Endothelial cell of umbilical vein (primary cell): ENCODE results near the gene ACSS1. TPM values are rescaled to one million over a fixed set of nuclear protein-coding genes. Genes with fewer than 3 reads are reported as not detected.

ENCODE experiments used
- BruUV-seq: library from RNA; stranded (reverse); fragments of 400-500 nt; replicated peaks from 2 replicates; lab custom pipeline; 2021; lab: Mats Ljungman, UMichigan
- CTCF ChIA-PET: fragments of 300-600, 350-600 bp; sonication (Branson Sonifier 250); formaldehyde crosslinking; loops from one replicate; lab custom pipeline; 2021; ENCODE audit warnings: antibody characterized with exemption, inconsistent platforms; lab: Charles Lee
- POLR2A ChIA-PET: fragments of 300-600, 350-600 bp; sonication (Branson Sonifier 250); formaldehyde crosslinking; loops from one replicate; lab custom pipeline; 2021; ENCODE audit warnings: antibody characterized with exemption, inconsistent platforms; lab: Charles Lee
- DNase-seq: peaks from one replicate; pipeline ENCODE4 v3.0.0-alpha.2; 2011; ENCODE audit warnings: low read depth, low spot score
- FAIRE-seq: peaks from 2 replicates; lab custom pipeline; 2011; peaks lifted over from hg19 to GRCh38; lab: Jason Lieb, UNC
- H2AFZ ChIP-seq: 2 replicates; pipeline ENCODE4 v1.6.0; 2012; ENCODE audit warnings: low read depth, low read length, control low read depth, inconsistent platforms
- H3K27ac ChIP-seq: 2 replicates; pipeline ENCODE4 v1.5.1; 2011; ENCODE audit warnings: low read depth, mild to moderate bottlenecking, control low read depth, low read length, moderate library complexity; ENCODE audit not compliant: insufficient read depth
- H3K27me3 ChIP-seq, 2 experiments: 2 replicates each; pipeline versions ENCODE4 v1.6.0 to v1.6.1; 2011; ENCODE audit warnings: low read length in 2 of 2, mixed read lengths in 1 of 2; ENCODE audit not compliant: control insufficient read depth in 2 of 2, insufficient read depth in 2 of 2
- H3K36me3 ChIP-seq, 2 experiments: 2 replicates in 1 of 2; 3 replicates in 1 of 2; pipeline ENCODE4 v1.5.1; 2011; ENCODE audit warnings: low read length in 2 of 2, mild to moderate bottlenecking in 1 of 2, moderate library complexity in 1 of 2; ENCODE audit not compliant: control insufficient read depth in 2 of 2, insufficient read depth in 2 of 2; ENCODE audit errors: extremely low read depth in 1 of 2
- H3K4me1 ChIP-seq: 3 replicates; pipeline ENCODE4 v1.5.1; 2011; ENCODE audit warnings: mild to moderate bottlenecking, low read length; ENCODE audit not compliant: control insufficient read depth, insufficient read depth; ENCODE audit errors: extremely low read depth
- H3K4me2 ChIP-seq: 2 replicates; pipeline ENCODE4 v1.6.1; 2011; ENCODE audit warnings: low read length, control low read depth, mixed read lengths; ENCODE audit not compliant: insufficient read depth
- H3K4me3 ChIP-seq, 3 experiments: fragments of 200-600 bp in 1 of 3; sonication (generic), shearing (Covaris generic) in 1 of 3; replicated peaks in 1 of 3; 2 replicates each; pipeline ENCODE4 v1.5.1; 2011 to 2016; ENCODE audit warnings: control low read depth in 3 of 3, low read length in 3 of 3, mild to moderate bottlenecking in 2 of 3, inconsistent platforms in 1 of 3, low read depth in 1 of 3, moderate library complexity in 1 of 3; ENCODE audit not compliant: insufficient read depth in 1 of 3
- H3K79me2 ChIP-seq: 2 replicates; pipeline ENCODE4 v1.6.0; 2012; ENCODE audit warnings: low read length, inconsistent platforms; ENCODE audit not compliant: control insufficient read depth, insufficient read depth
- H3K9ac ChIP-seq: replicated peaks from 2 replicates; pipeline ENCODE3; 2011; ENCODE audit warnings: low read length, control low read depth; ENCODE audit not compliant: insufficient read depth; ENCODE audit errors: extremely low read depth
- H3K9me1 ChIP-seq: replicated peaks from 3 replicates; pipeline ENCODE4 v1.6.0; 2011; ENCODE audit warnings: mild to moderate bottlenecking, low read length; ENCODE audit not compliant: control insufficient read depth, insufficient read depth; ENCODE audit errors: extremely low read depth
- H3K9me3 ChIP-seq: replicated peaks from 2 replicates; pipeline ENCODE4 v1.5.1; 2012; ENCODE audit warnings: low read length, inconsistent platforms; ENCODE audit not compliant: control insufficient read depth, insufficient read depth
- H4K20me1 ChIP-seq: replicated peaks from 2 replicates; pipeline ENCODE3; 2011; ENCODE audit warnings: mild to moderate bottlenecking, low read length; ENCODE audit not compliant: control insufficient read depth, insufficient read depth; ENCODE audit errors: extremely low read depth
- EZH2 ChIP-seq: IDR thresholded peaks from 2 replicates; pipeline ENCODE4 v1.6.1; 2012; ENCODE audit warnings: borderline replicate concordance, low read depth, mild to moderate bottlenecking, moderate library complexity, low read length, inconsistent platforms; ENCODE audit not compliant: severe bottlenecking
- FOS ChIP-seq: IDR thresholded peaks from 2 replicates; pipeline ENCODE4 v1.6.1; 2011; ENCODE audit warnings: mild to moderate bottlenecking, low read length, moderate library complexity, borderline replicate concordance; ENCODE audit not compliant: insufficient read depth
- GATA2 ChIP-seq: IDR thresholded peaks from 2 replicates; pipeline ENCODE4 v1.7.0; 2011; ENCODE audit warnings: low read depth, mild to moderate bottlenecking, moderate library complexity, mixed read lengths, low read length; ENCODE audit not compliant: insufficient read length, insufficient read depth
- JUN ChIP-seq: IDR thresholded peaks from 2 replicates; pipeline ENCODE4 v1.6.1; 2011; ENCODE audit warnings: borderline replicate concordance, low read depth; ENCODE audit not compliant: insufficient read length, insufficient read depth
- MYC ChIP-seq: IDR thresholded peaks from one replicate; pipeline ENCODE4 v1.6.1; 2011; ENCODE audit warnings: mild to moderate bottlenecking, low read depth, low read length
- POLR2A ChIP-seq: IDR thresholded peaks from 2 replicates; pipeline ENCODE4 v1.6.1; 2012; ENCODE audit warnings: low read depth, mild to moderate bottlenecking, control low read depth, low read length
- POLR2AphosphoS5 ChIP-seq: IDR thresholded peaks from 2 replicates; pipeline ENCODE4 v1.6.1; 2012; ENCODE audit warnings: low read depth, mild to moderate bottlenecking, control low read depth, low read length, moderate library complexity; ENCODE audit not compliant: insufficient read depth
- dilution Hi-C: fragments of 300-500 bp; cut with MboI; formaldehyde crosslinking; loops from one replicate; pipeline ENCODE4 v1.15.0; 2019; ENCODE audit warnings: low sequenced_read_pairs; ENCODE audit not compliant: extremely low pct_ligation_motif_present
- intact Hi-C: fragments of 100-400 bp; cut with micrococcal nuclease; formaldehyde crosslinking; loops from one replicate; pipeline ENCODE4 v1.10.0; 2022
- polyA plus RNA-seq, 4 experiments: library from polyadenylated mRNA; depleted of rRNA in 3 of 4; stranded (reverse) in 3 of 4; unstranded in 1 of 4; fragments of >200 nt; gene quantifications; 2 replicates each; pipeline versions ENCODE4 v1.2.1 to v1.2.3, GENCODE V29; 2011 to 2012; ENCODE audit warnings: missing spikeins in 1 of 4
- total RNA-seq: library from RNA; stranded (reverse); gene quantifications from 2 replicates; pipeline ENCODE4 v1.2.3, GENCODE V29; 2021
- TF ChIP-seq, protein P1 (sequence below): IDR thresholded peaks from 2 replicates; pipeline ENCODE4 v1.6.1; 2011; ENCODE audit not compliant: insufficient read depth, insufficient read length
- TF ChIP-seq, protein P2 (sequence below), 2 donors: IDR thresholded peaks; 1 replicate in 1 of 2; 2 replicates in 1 of 2; pipeline ENCODE4 v1.5.1; 2011; ENCODE audit warnings: low read length in 2 of 2, mild to moderate bottlenecking in 2 of 2, moderate library complexity in 2 of 2, control low read depth in 1 of 2, inconsistent platforms in 1 of 2, low read depth in 1 of 2; ENCODE audit not compliant: insufficient read depth in 1 of 2; ENCODE audit errors: extremely low read depth in 1 of 2

Gene ACSS1
- total and polyA plus RNA-seq, 2 donors (not counting 3 experiments of a cell fraction or from before 2014, with no cell fraction given), result 6.2 to 17.9 TPM

DNA sequence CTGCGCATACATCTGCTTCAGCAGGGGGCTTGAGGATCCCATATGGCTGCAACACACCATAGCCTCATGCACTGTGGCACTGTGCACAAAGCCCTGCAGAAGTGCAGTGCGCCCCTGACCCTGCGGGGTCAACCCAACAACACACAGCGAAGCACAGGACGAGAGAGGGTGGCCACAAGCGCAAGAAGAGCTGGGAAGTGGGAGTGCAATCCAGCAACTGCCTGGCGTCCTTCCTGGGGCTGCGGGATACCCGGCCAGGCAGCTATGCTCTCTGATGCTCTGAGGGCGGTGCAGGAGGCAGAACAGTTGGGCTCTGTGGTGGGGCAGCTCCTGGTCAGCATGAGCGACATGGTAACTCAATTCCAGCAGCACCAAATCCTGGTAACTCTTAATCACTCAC is 5.6 kb upstream of the ACSS1 start:
- H3K36me3 ChIP-seq, result no peaks in the 10 kb centered on the region
- BruUV-seq, result no TSS peak
- POLR2A ChIA-PET, result no interaction called here
- TF ChIP-seq MYC (no peak), EZH2 (no peak), POLR2A (no peak), FOS (no peak), JUN (no peak), GATA2 (no peak), POLR2AphosphoS5 (no peak)
- TF ChIP-seq, protein P1, sequence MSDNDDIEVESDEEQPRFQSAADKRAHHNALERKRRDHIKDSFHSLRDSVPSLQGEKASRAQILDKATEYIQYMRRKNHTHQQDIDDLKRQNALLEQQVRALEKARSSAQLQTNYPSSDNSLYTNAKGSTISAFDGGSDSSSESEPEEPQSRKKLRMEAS, result no peak
- TF ChIP-seq, protein P2, sequence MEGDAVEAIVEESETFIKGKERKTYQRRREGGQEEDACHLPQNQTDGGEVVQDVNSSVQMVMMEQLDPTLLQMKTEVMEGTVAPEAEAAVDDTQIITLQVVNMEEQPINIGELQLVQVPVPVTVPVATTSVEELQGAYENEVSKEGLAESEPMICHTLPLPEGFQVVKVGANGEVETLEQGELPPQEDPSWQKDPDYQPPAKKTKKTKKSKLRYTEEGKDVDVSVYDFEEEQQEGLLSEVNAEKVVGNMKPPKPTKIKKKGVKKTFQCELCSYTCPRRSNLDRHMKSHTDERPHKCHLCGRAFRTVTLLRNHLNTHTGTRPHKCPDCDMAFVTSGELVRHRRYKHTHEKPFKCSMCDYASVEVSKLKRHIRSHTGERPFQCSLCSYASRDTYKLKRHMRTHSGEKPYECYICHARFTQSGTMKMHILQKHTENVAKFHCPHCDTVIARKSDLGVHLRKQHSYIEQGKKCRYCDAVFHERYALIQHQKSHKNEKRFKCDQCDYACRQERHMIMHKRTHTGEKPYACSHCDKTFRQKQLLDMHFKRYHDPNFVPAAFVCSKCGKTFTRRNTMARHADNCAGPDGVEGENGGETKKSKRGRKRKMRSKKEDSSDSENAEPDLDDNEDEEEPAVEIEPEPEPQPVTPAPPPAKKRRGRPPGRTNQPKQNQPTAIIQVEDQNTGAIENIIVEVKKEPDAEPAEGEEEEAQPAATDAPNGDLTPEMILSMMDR (IDR thresholded peaks at IDR 0.05; ENCODE audit: extremely low read depth in 1 of 2, insufficient read depth in 1 of 2, low read depth in 1 of 2, low read length in 2 of 2), result no peak
- FAIRE-seq (no peak), DNase-seq (no peak)
- CTCF ChIA-PET, result interaction anchor here (1.1 to 4.4 kb wide), 5 partner anchors 30 to 336 kb away, joined by 3 to 96 read pairs (median 5); partner anchors contain the start of genes APMAP and PYGB
- H2AFZ ChIP-seq, result no peak overlapping the region
- H3K4me1 ChIP-seq, result no peaks in the 10 kb centered on the region
- dilution Hi-C loops, result no loop called here
- no peak overlapping the region for H3K4me2 ChIP-seq
- no peaks in the 10 kb centered on the region for H3K79me2 ChIP-seq
- H3K9me3 ChIP-seq, result no peaks in the 10 kb centered on the region
- H3K9me1 ChIP-seq, result no peaks in the 10 kb centered on the region
- no peak overlapping the region for H3K4me3 ChIP-seq
- no peak overlapping the region for H3K27ac ChIP-seq
- peaks cover 15 to 16% of the 10 kb centered on the region in 2 experiments for H3K27me3 ChIP-seq
- H4K20me1 ChIP-seq, result no peaks in the 10 kb centered on the region
- H3K9ac ChIP-seq, result no peak overlapping the region
- intact Hi-C loops, result no loop called here
